ENCODE measurements around the gene TMEM131L. TPM values are rescaled to one million over a fixed set of nuclear protein-coding genes. Genes with fewer than 3 reads are reported as not detected.

Gene TMEM131L
- total and polyA plus RNA-seq, 2 donors (not counting 3 experiments of a cell fraction or from before 2014, with no cell fraction given), result 7.7 to 21.2 TPM

GRCh38 chr4:153579410-153579809 lies 113.2 kb downstream of the TMEM131L start:
- Histone ChIP-seq H3K9ac (replicated peaks; ENCODE audit: extremely low read depth, insufficient read depth, low read length) (no peak overlapping the region), H3K4me1 (ENCODE audit: control insufficient read depth, extremely low read depth, insufficient read depth, low read length) (no peaks in the 10 kb centered on the region), H3K9me3 (replicated peaks; ENCODE audit: control insufficient read depth, insufficient read depth, low read length) (no peaks in the 10 kb centered on the region), H3K9me1 (replicated peaks; ENCODE audit: control insufficient read depth, extremely low read depth, insufficient read depth, low read length) (no peaks in the 10 kb centered on the region), H3K4me2 (ENCODE audit: insufficient read depth, low read length) (no peak overlapping the region), H3K27ac (ENCODE audit: insufficient read depth, low read depth, low read length) (no peak overlapping the region), H3K27me3 (ENCODE audit: control insufficient read depth in 2 of 2, insufficient read depth in 2 of 2, low read length in 2 of 2) (no peaks in the 10 kb centered on the region), H3K4me3 (replicated peaks in 1 of 3; ENCODE audit: insufficient read depth in 1 of 3, low read depth in 1 of 3, low read length in 3 of 3) (no peak overlapping the region), H2AFZ (ENCODE audit: low read depth, low read length) (no peak overlapping the region), H3K79me2 (ENCODE audit: control insufficient read depth, insufficient read depth, low read length) (no peaks in the 10 kb centered on the region), H3K36me3 (ENCODE audit: control insufficient read depth in 2 of 2, extremely low read depth in 1 of 2, insufficient read depth in 2 of 2, low read length in 2 of 2) (no peaks in the 10 kb centered on the region), H4K20me1 (replicated peaks; ENCODE audit: control insufficient read depth, extremely low read depth, insufficient read depth, low read length) (no peaks in the 10 kb centered on the region)
- ChIA-PET POLR2A (no interaction called here), CTCF (no interaction called here)
- intact Hi-C loops (cut with micrococcal nuclease) (no loop called here), dilution Hi-C loops (cut with MboI; ENCODE audit: extremely low pct_ligation_motif_present, low sequenced_read_pairs) (no loop called here)
- FAIRE-seq (no peak), DNase-seq (ENCODE audit: low read depth, low spot score) (no peak)
- no peak for TF ChIP-seq JUN (IDR thresholded peaks at IDR 0.05; ENCODE audit: borderline replicate concordance, insufficient read depth, insufficient read length, low read depth)
- TF ChIP-seq POLR2A (IDR thresholded peaks at IDR 0.05; ENCODE audit: low read depth, low read length), result no peak
- BruUV-seq (replicated peaks), result no TSS peak

GRCh38 chr4:153579872-153580271 lies 113.7 kb downstream of the TMEM131L start:
- no peak overlapping the region for H2AFZ ChIP-seq (ENCODE audit: low read depth, low read length)
- H3K9ac ChIP-seq (replicated peaks; ENCODE audit: extremely low read depth, insufficient read depth, low read length), result no peak overlapping the region
- H3K4me1 ChIP-seq (ENCODE audit: control insufficient read depth, extremely low read depth, insufficient read depth, low read length), result no peaks in the 10 kb centered on the region
- H4K20me1 ChIP-seq (replicated peaks; ENCODE audit: control insufficient read depth, extremely low read depth, insufficient read depth, low read length), result no peaks in the 10 kb centered on the region
- H3K9me1 ChIP-seq (replicated peaks; ENCODE audit: control insufficient read depth, extremely low read depth, insufficient read depth, low read length), result no peaks in the 10 kb centered on the region
- H3K9me3 ChIP-seq (replicated peaks; ENCODE audit: control insufficient read depth, insufficient read depth, low read length), result no peaks in the 10 kb centered on the region
- ChIA-PET CTCF (interaction anchor here (1.0 kb wide), 1 partner anchor 147 kb away, joined by 3 read pairs; no protein-coding TSS in a partner anchor), POLR2A (no interaction called here)
- no peak overlapping the region for H3K27ac ChIP-seq (ENCODE audit: insufficient read depth, low read depth, low read length)
- H3K4me3 ChIP-seq (replicated peaks in 1 of 3; ENCODE audit: insufficient read depth in 1 of 3, low read depth in 1 of 3, low read length in 3 of 3), result no peak overlapping the region
- intact Hi-C loops (cut with micrococcal nuclease), result no loop called here
- H3K36me3 ChIP-seq (ENCODE audit: control insufficient read depth in 2 of 2, extremely low read depth in 1 of 2, insufficient read depth in 2 of 2, low read length in 2 of 2), result no peaks in the 10 kb centered on the region
- H3K79me2 ChIP-seq (ENCODE audit: control insufficient read depth, insufficient read depth, low read length), result no peaks in the 10 kb centered on the region
- no peak overlapping the region for H3K4me2 ChIP-seq (ENCODE audit: insufficient read depth, low read length)
- dilution Hi-C loops (cut with MboI; ENCODE audit: extremely low pct_ligation_motif_present, low sequenced_read_pairs), result no loop called here
- no TSS peak for BruUV-seq (replicated peaks)
- FAIRE-seq, result no peak
- TF ChIP-seq FOS (IDR thresholded peaks at IDR 0.05; ENCODE audit: borderline replicate concordance, insufficient read depth, low read length), result no peak
- no peak for TF ChIP-seq EZH2 (IDR thresholded peaks at IDR 0.05; ENCODE audit: borderline replicate concordance, low read depth, low read length, severe bottlenecking)
- no peak for TF ChIP-seq POLR2A (IDR thresholded peaks at IDR 0.05; ENCODE audit: low read depth, low read length)
- no peak for TF ChIP-seq MYC (IDR thresholded peaks at IDR 0.05; ENCODE audit: low read depth, low read length)
- no peak for TF ChIP-seq CTCF (IDR thresholded peaks at IDR 0.05; ENCODE audit: extremely low read depth in 1 of 2, insufficient read depth in 1 of 2, low read depth in 1 of 2, low read length in 2 of 2)
- TF ChIP-seq MAX (IDR thresholded peaks at IDR 0.05; ENCODE audit: insufficient read depth, insufficient read length), result no peak
- no peak for TF ChIP-seq JUN (IDR thresholded peaks at IDR 0.05; ENCODE audit: borderline replicate concordance, insufficient read depth, insufficient read length, low read depth)
- no peak for TF ChIP-seq POLR2AphosphoS5 (IDR thresholded peaks at IDR 0.05; ENCODE audit: insufficient read depth, low read depth, low read length)
- TF ChIP-seq GATA2 (IDR thresholded peaks at IDR 0.05; ENCODE audit: insufficient read depth, insufficient read length, low read depth, low read length), result no peak
- no peaks in the 10 kb centered on the region for H3K27me3 ChIP-seq (ENCODE audit: control insufficient read depth in 2 of 2, insufficient read depth in 2 of 2, low read length in 2 of 2)
- DNase-seq (ENCODE audit: low read depth, low spot score), result no peak

All from endothelial cell of umbilical vein (primary cell).